ENCODE data around the gene NFIB.

Gene NFIB

DNA sequence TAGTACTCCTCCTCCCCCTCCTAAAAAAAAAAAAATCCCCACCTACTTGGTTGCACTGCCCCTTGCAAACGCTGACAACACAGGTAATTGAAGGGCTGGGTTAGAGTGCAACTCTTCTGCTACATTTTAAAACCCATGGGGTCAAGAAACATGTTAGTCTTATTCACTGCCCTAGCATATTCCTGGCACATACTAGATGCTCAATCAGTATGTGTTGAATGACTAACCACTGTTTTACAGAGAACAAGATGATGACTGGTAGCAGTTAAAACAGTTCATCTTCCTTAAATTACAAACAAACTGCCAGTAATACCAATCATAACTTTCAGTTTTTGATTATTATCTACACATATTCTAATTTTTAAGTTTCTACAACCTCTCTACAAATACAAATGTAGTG is 124.4 kb downstream of the NFIB start:
- TF ChIP-seq CTCF (IDR thresholded peaks at IDR 0.05; ENCODE audit: low read depth, low read length, missing control alignments): no peak
- no peak for DNase-seq (ENCODE audit: low read depth)
- in situ Hi-C loops (cut with HindIII; ENCODE audit: low sequenced_read_pairs): no loop called here
- H3K4me3 ChIP-seq (ENCODE audit: low read depth, low read length): no peak overlapping the region

DNA sequence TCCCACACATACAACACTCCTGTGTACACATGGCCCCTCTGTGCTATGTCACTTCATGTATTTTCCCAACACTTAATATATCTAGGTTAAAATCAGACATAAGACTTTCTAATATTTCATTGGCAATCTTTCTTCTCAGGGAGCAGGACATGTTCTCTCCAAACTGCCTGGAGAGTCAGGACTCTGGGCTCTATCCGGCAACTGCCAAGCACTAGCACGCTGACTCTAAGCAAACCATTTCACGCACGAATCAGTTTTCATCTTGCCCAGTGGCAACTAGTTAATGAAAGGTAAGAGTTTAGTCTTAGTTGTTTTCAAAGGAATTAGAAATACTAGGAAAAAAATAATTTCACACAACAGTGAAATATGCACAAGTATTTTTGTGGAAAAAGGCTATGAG is 124.8 kb downstream of the NFIB start:
- no peak overlapping the region for H3K4me3 ChIP-seq (ENCODE audit: low read depth, low read length)
- no peak for TF ChIP-seq CTCF (IDR thresholded peaks at IDR 0.05; ENCODE audit: low read depth, low read length, missing control alignments)
- in situ Hi-C loops (cut with HindIII; ENCODE audit: low sequenced_read_pairs): no loop called here
- DNase-seq (ENCODE audit: low read depth): no peak

GRCh38 chr9:14188538-14188937 is 125.4 kb downstream of the NFIB start:
- DNase-seq (ENCODE audit: low read depth): no peak
- no peak for TF ChIP-seq CTCF (IDR thresholded peaks at IDR 0.05; ENCODE audit: low read depth, low read length, missing control alignments)
- in situ Hi-C loops (cut with HindIII; ENCODE audit: low sequenced_read_pairs): no loop called here
- no peak overlapping the region for H3K4me3 ChIP-seq (ENCODE audit: low read depth, low read length)

GRCh38 chr9:14188011-14188410 is 125.9 kb downstream of the NFIB start:
- H3K4me3 ChIP-seq (ENCODE audit: low read depth, low read length): no peak overlapping the region
- DNase-seq (ENCODE audit: low read depth): no peak
- TF ChIP-seq CTCF (IDR thresholded peaks at IDR 0.05; ENCODE audit: low read depth, low read length, missing control alignments): no peak
- in situ Hi-C loops (cut with HindIII; ENCODE audit: low sequenced_read_pairs): no loop called here

DNA sequence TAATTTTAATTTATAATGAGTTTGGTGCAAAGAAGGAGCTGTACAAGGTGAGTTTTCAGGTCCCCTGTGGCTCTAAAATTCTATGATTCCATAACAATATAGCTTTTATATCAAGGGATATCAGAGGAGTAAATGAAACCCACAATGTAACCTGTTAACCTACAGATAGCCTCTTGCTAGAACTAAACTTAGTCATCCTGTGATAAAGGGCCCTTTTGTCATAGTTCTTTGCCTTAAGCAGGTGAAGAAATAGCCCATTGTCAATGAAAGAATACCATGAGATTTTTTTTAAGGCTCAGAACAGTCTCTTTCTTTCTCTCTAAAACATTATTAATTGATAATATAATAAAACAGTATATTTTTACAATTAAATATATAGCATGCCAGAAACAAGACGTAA is 127.8 kb downstream of the NFIB start:
- in situ Hi-C loops (cut with HindIII; ENCODE audit: low sequenced_read_pairs): no loop called here
- no peak for TF ChIP-seq CTCF (IDR thresholded peaks at IDR 0.05; ENCODE audit: low read depth, low read length, missing control alignments)
- no peak overlapping the region for H3K4me3 ChIP-seq (ENCODE audit: low read depth, low read length)
- DNase-seq (ENCODE audit: low read depth): no peak

- H3K4me3 ChIP-seq (ENCODE audit: low read depth, low read length): no peak overlapping the region
- no peak for TF ChIP-seq CTCF (IDR thresholded peaks at IDR 0.05; ENCODE audit: low read depth, low read length, missing control alignments)
- DNase-seq (ENCODE audit: low read depth): no peak
- in situ Hi-C loops (cut with HindIII; ENCODE audit: low sequenced_read_pairs): no loop called here
These were observed 128.9 kb downstream of the NFIB start for GRCh38 chr9:14185016-14185415.

DNA sequence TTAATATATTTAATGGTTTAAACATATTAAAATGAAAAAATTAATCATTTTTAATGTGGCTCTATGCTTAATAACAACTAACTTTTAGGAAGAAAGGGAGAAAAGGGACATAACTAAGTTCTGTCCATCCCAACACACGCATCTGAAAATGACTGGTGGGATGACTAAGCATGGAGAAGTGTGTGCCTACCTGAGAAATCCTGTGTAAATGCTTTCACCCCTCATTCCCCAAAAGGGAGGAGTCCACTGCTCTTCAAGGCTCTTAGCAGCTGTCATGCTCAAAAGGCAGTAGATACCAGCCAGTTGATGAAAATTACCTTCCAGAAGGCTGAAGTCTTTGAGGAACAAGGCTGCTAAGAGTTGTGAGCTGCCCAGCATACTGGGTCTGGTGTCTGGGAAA is 130.9 kb downstream of the NFIB start:
- DNase-seq (ENCODE audit: low read depth): no peak
- H3K4me3 ChIP-seq (ENCODE audit: low read depth, low read length): no peak overlapping the region
- in situ Hi-C loops (cut with HindIII; ENCODE audit: low sequenced_read_pairs): no loop called here
- no peak for TF ChIP-seq CTCF (IDR thresholded peaks at IDR 0.05; ENCODE audit: low read depth, low read length, missing control alignments)

Measured in astrocyte of the cerebellum (primary cell).